Cerebellar cortex (tissue), 1 donor: ENCODE measurements around the gene PGM1.

ENCODE experiments used
- DNase-seq: peaks from one replicate; pipeline ENCODE4 v3.0.0-alpha.2; 2015; ENCODE audit warnings: low spot score

Gene PGM1

GRCh38 chr1:63701187-63701586, 108.0 kb downstream of the PGM1 start:
- no peak for DNase-seq

GRCh38 chr1:63703701-63704107, 110.5 kb downstream of the PGM1 start:
- DNase-seq = no peak

GRCh38 chr1:63704443-63704842, 111.2 kb downstream of the PGM1 start:
- DNase-seq = no peak

- DNase-seq = no peak
These were observed 111.9 kb downstream of the PGM1 start for GRCh38 chr1:63705078-63705477.

GRCh38 chr1:63709267-63709828, 116.1 kb downstream of the PGM1 start:
- no peak for DNase-seq
